ENCODE measurements around the gene OR10J4. TPM values are rescaled to one million over a fixed set of nuclear protein-coding genes. Genes with fewer than 3 reads are reported as not detected.
"Not testable (repeated sequence)": the region's sequence is repeated elsewhere in the genome, so short reads cannot be mapped to it uniquely, and the experiment has no call there.

Gene OR10J4
- not detected for total RNA-seq

DNA sequence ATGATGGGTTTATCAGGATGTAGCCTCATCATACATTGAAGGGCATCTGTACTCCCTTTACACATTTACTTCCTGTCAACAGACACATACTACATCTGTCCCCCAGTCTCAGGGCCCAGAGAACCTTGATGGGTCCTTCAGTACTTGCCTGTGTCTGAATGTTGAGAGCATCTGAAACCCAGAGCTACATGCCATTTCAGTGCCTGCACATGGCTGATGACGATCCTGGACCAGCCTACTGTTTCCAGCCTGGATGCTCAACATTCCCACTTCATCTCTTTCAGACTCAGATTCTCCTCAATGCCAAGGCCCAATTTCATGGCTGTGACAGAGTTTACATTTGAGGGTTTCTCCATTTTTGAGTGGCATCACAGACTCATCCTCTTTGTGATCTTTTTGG is at the start of gene OR10J4:
Gene OR10J4 (plus strand): TSS at position 301 of the 400 bp plus-strand sequence.
- DNase-seq, result no peak

DNA sequence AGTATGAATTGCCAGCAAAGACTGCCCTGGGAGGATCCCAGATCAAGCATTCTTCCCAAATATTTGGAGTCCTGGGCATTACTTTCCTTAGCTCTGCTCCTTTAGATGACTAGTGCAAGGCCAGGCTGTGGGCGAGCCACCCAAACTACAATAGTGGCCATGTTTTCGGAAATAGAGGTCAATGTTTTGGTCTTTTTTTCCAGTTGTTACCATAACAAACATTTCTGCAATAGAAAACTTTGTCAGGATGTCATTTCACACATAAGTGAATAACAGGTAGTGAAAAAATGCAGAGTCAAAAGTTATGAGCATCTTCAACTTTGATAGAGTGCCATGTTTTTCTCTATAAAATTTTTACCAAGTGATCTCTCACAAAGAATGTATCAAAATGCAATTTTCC is 25.2 kb upstream of the OR10J4 start:
- no peak for DNase-seq

DNA sequence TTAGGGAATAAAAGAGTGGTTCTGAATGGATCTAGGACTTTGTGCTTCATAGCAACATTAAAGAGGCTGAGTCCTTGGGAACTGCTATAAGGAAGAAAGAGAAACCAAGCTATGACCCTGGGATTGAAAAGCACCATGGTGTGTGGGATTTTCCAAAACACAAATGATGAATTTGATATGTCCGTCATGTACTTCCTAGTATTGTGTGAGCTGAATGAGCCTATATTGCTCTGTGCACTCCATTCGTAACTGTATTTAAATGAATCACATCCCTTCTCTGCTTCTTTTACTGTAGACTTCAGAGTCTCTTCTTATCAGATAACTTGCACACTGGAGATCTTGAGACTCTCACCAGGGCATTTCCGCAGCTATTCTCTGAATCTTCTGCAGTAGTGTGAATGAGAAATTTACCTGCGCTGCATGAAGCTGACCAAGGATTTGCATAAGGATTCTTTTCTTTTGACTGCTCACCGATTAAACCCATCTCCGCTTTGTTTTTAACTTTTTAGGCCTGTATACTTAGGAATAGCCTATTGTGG is 23.1 kb upstream of the OR10J4 start:
- no peak for DNase-seq

DNA sequence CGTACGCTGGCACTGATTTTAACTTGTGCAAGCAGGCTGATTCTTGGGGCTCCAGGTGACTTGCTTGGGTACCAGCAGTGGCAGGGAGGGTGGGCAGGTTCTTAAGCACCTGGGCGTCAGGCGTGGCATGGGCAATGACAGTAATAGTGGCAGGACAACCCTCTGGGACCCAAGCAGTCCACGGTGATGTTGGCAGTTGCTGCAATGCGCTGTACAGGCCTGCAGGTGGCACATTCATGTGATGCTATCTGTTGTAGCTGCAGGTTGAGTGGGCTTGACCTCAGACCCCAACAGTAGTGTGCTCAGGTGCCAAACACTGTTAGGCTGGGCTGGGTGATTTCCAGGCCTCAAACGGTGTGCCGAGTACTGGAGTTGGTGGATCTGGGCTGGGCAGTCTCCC is 10.2 kb upstream of the OR10J4 start:
- DNase-seq, result no peak

DNA sequence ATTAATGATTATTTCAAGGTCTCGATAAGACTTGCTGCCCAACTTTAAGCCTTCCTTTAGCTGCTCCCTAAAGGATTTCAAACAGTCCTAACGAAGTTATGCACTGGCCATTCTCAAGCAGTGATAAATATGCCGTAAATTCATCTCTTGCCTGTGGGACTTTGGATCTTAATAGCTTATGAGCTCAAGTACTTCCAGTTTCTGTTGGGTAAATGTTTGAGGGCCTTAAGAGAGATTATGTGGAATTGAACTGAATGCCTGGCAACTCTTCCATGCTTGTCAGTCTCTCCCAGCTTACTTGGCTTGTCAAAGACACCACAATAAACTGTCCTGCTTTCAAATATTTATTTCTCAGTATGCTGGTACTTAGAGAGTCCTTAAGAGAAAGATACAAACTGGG is 3.5 kb upstream of the OR10J4 start:
- no peak for DNase-seq

DNA sequence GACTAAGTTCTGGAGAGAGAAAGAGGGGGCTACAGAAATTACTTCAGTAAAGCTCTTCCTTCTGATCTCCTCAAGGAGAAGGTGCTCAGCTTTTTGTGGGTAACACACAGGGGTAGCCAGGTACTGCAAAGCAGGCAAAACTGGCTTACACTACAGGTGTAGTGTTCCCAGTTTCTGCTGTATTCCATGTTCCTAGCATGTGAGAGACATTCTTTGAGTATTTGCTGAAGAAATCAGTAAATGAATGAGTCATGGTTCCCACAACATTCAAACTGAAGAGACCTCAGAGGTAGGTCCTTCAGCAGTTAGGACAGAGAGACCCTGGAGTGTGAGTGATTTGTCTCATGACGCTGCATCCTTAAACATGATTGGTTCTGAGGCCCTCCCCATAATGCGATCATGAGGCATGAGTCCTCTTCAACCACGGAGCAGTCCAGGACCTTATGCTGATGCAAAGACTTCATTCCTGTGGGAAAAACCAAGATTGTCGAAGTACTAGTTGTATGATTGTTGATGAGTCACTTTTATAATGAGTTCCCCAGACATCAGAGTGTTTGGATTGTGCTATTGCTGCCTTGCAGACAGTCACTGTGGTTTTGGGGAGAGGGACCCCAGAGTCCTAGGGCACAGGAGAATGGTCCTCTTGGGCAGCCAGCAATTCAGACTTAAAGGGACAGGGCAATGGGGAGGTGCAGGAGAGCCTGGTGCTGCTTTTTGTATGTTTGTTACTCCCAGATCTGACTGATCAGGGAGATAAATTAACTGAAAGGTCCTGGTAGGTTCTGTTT is 2.7 kb upstream of the OR10J4 start:
- no peak for DNase-seq

DNA sequence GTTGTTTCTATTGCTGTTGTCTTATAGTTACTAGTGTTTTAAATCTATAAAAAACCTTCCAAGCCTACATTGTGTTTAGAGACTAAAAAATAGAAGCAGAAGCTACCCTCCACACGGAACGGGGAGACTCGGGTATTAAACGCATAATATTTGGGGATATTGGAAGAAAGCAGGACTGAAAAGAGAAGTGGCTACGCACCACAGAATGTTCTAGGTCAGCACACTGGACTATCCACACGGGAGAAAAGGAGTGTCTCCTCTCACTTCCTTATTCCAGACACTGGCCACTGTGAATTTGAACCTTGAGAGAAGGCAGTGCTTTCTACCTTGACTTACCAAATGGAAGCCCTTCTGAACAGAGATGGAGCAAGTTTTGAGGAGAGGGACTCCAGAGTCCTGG is 1.0 kb upstream of the OR10J4 start:
- DNase-seq, result no peak

DNA sequence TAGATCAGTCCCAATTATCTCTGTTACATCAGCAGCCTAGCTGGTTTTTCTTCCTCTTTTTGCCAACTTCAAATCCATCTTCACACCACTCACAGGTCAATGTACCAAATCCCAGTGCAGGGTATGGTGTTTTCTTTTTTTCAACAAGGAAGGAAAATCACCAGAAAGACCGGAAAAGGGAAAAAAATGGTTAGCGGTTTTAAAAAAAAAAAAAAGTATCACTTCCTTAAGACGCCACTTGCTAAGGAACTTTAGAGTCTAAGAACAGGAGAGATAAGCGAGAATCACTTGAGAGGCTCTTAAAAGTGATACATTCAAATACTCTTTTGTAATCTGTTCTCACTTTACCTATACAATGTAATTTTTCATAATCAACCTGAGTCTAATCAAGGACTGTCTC is 4.5 kb downstream of the OR10J4 start:
- no peak for DNase-seq

DNA sequence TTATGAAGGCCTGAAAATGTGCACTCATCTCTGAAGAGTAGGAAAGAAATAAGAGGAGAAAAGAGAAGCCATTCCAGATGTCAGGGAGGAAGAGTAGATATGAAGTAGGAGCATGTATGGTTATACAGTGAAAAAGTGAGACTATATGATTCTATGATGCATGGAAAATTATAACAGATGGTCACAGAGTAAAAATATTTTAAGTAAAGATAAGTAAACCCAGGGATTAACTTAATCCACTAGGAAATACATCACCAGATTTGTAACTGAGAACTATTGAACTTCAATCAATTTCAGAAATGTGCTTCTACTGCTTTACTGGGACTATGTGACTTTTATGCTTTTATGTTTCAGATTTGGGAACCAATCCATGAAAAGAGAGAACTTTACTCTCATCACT is 7.4 kb downstream of the OR10J4 start, which contains the start of gene OR10J1:
Gene OR10J1 (plus strand): TSS at position 301 of the 400 bp plus-strand sequence. CDS start 70 bp downstream, at position 371.
- DNase-seq, result no peak

DNA sequence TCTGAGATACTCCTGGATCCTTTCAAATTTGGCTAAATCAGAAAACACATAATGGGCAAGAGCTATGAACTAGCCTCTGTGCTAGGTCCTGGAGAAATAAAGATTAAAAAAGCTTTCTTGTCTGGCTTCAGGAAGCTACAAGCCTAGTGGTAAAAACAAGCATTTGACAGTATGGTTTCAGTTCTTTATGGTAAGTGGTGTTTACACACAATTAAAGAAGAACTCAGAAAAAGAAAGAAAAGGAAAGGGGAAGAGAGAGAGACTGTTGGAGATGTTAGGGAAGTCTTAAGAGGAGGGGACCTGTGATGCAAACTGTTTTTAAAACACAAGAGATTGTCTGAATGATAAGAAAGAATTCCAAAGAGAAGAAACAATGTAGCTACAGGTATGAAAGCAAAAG is 9.4 kb downstream of the OR10J4 start:
- no peak for DNase-seq

DNA sequence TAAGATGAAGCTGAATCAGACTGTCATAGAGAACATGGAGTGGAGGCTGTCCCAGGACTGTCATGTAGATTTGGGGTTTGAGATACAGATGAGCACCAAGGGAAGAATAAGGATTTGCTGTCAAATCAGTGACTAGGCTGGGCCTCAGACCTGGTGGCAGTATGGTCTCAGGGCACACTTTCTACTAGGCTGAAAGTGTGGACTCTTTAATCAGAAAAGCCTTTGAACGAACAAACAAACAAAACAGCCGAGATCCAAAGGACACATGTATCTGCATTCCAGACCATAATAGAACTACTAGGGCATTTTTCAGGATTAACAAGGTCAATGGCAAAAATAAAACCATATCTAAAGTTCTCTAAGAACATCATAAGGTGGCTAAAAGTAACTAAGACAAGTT is 10.4 kb downstream of the OR10J4 start:
- DNase-seq, result no peak

DNA sequence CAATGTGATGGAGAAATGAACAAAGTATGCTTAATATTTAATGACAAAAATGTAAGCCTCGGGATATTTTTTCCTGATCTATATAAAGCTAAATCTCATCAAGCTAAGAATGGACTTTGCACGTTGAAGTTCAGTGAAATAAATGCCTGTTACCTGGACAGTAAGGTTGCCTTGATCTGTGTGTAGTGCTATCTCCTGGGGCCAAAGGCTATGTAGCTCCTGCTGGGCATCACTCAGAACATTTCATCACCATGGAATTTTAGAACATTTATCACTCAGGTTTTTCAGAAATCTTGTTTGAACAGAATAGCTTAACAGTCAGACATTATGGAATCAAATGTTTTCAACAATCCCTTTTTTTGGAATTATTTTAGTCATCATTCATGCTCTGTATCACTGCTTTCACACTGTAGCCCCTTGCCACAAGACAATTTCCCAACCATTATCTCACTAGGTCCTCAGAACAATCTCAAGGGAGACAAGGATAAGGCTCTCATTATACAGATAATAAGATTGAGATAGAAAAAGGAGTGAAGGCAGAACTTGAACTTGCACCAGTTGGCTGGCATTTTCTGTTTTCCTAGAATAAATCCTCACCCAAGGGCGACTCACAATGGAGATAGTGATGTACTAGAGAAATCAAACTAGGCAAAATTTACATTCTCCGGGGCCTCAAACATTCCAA is 11.2 kb downstream of the OR10J4 start:
- no peak for DNase-seq

DNA sequence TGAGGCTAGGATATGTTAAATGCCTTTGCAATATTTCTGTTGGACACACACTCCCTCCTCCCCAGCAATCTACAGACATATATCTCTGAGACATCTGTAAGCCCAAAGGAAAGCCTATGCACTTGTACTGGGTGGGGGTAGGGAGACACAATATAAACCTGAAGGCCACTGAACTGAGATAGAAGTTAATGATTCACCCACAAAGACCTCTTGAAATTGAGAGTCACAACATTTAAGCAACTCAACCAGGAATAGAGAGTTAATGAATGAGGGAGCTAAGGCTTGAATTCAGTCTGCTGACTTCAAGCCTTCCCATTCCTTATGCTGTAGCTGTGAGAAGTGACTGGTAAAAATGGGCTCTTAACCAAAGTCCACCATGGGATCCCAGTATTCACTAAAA is 12.5 kb downstream of the OR10J4 start:
- no peak for DNase-seq

DNA sequence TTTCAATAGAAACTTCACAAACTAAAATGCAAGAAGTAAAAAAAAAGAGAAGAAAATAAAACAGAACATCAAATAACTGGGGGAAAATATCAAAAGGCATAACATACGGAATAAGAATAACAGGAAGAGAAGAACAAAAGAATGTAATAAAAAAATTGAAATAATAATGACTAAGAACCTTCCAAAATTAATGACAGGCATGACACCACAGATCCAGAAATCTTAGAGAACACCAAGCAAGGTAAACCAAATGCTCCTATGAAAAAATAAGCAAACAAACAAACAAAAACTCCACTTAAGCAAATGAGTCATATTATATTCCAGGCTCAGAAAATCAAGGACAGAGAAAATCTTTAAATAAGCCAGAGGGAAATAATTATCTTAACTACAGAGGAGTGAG is 16.2 kb downstream of the OR10J4 start:
- DNase-seq, result no peak

DNA sequence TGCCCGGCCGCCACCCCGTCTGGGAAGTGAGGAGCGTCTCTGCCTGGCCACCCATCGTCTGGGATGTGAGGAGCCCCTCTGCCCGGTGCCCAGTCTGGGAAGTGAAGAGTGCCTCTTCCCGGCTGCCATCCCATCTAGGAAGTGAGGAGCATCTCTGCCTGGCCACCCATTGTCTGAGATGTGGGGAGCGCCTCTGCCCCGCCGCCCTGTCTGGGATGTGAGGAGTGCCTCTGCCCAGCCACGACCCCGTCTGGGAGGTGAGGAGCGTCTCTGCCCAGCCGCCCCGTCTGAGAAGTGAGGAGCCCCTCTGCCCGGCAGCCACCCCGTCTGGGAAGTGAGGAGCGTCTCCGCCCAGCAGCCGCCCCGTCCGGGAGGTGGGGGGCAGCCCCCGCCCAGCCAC is 17.6 kb downstream of the OR10J4 start:
- DNase-seq, result not testable (repeated sequence)

DNA sequence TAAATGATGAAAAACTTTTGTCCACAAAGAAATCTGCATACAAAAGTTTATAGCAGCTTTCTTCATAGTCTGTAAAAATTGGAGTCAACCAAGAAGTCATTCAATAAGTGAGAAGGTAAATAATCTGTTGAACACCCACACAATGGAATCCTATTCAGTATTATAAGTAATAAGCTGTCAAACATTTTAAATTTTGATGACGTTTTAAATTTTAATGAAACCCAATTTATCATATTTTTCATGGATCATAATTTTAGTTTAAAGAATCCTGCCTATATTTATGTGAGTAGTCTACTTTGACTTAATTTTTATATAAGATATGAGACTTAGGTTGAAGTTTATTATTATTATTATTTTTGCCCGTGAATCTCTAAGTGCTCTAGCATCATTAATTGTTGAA is 27.5 kb downstream of the OR10J4 start:
- DNase-seq, result no peak

DNA sequence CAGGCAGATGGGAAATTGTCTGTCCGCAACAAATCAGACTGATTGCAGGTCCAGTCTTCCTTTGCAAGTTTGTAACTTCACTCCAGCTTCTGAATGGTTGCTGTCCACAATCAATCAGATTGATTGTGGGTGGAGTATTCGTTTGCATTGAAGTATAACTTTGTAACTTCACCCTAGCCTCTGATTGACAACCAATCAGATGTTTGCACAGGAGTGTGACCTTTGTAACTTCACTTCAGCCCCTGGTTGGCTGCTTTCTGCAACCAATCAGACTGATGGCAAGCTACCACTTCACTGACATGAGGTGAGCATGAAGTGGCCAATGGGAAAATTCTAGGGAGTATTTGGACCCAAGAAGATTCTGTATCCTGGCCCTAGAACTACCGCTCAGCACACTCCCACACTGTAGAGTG is 33.2 kb downstream of the OR10J4 start:
- DNase-seq, result no peak

DNA sequence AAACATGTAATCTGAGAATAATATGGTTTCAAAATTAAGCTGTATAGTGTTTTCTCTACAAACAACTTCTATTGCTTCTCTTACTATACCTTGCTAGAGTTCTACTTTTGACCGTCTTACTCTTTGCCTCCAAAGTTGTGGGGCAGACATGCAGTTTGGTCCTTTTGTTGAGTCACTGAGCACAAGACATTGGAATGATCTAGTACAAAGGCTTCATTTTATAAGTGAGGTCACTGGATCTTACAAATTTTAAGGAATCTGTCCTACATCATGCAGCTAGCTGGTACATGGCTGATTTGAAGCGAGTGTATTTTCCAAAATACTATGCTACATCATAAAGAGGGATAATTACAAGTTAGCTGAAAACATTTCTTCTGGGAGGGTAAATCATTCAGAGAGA is 36.3 kb downstream of the OR10J4 start:
- no peak for DNase-seq

DNA sequence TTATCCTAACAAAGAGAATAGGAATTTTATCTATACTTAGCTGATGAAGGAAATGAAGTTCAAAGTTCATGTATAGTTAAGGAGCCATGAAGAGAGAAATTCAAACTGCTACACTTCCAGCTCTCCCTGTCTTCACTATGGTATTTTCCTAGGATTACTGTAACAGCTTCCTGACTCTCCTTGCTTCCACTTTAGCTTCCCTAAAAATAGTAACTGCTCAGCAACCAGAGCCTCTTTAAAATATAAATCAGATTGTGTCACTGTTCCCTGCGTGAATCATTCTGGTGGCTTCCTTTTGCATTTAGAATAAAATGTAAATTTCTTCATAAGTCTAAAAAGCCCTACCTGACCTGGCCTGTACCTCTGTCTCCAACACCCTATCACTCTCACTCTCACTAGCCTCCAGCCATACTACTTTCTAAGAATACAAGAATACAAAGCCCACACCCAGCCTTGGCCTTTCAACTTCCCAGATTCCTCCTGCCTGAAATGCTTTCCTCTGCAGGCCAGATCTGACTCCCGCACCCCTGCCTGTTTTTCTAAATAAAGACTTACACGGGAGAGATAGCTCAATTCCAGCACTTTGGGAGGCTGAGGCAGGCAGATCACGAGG is 38.0 kb downstream of the OR10J4 start:
- DNase-seq, result no peak

DNA sequence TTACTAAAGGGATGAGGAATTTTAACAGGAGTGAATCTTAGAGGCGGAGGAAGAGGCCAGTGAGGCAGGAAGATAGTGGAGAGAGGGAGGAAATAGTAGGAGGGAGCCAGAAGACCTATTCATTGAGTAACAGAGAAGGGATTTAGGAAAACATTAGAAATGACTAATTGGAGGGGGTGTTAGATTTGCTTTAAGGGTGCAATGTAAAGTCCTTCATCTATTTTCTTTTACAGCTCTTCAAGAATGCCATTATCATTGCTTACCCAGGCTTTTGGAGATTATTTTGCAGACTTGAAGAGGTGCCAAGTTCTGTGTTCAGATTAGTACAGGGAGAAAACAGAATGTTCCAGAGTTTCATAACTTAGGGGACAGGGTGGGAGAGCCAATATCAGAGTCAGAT is 41.3 kb downstream of the OR10J4 start:
- no peak for DNase-seq

DNA sequence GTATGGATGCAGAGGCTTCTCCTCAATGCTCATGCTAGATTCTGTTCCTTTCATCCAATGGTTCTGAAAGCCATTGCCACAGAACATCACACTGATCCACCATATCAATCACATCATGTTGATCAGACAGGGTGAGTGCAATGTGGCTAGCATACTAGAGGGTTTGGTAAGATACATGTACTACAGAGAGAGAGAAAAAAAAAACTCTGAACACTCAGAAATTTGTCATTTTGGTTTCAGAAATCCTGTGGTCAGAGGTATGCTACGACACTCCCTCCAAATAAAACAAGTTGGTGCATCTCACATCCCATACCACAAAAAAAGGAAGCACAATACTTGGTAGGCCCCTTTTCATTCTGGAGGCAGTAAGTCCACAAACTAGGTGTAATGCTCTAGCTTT is 42.9 kb downstream of the OR10J4 start:
- DNase-seq, result no peak
